ENCODE data around the gene PTAFR. TPM values are rescaled to one million over a fixed set of nuclear protein-coding genes. Genes with fewer than 3 reads are reported as not detected.

Gene PTAFR
- total and polyA plus RNA-seq, 2 donors (not counting 1 experiment from before 2014, with no cell fraction given): under 0.01 to 0.25 TPM

- Histone ChIP-seq H3K79me2 (ENCODE audit: control insufficient read depth, insufficient read depth, low read length) (no peaks in the 10 kb centered on the region), H3K9me3 (ENCODE audit: control insufficient read depth, insufficient read depth, low read depth, low read length) (no peaks in the 10 kb centered on the region), H3K9ac (ENCODE audit: insufficient read depth, low read length) (no peak overlapping the region), H3K36me3 (ENCODE audit: control insufficient read depth, insufficient read depth, low read length) (no peaks in the 10 kb centered on the region), H3K4me1 (ENCODE audit: control insufficient read depth, extremely low read depth, insufficient read depth, low read length) (no peaks in the 10 kb centered on the region), H3K27ac (ENCODE audit: insufficient read depth, low read length) (no peak overlapping the region), H3K27me3 (ENCODE audit: control insufficient read depth, insufficient read depth, low read length) (no peaks in the 10 kb centered on the region), H4K20me1 (ENCODE audit: control insufficient read depth, extremely low read depth, insufficient read depth, low read length) (no peaks in the 10 kb centered on the region), H3K4me2 (ENCODE audit: extremely low read depth, insufficient read depth, low read length) (no peak overlapping the region), H2AFZ (ENCODE audit: low read length) (peak overlapping the region; percentile 24), H3K4me3 (replicated peaks in 1 of 4; ENCODE audit: control extremely low read depth in 1 of 4, insufficient read depth in 1 of 4, low read depth in 3 of 4, low read length in 4 of 4) (no peak overlapping the region)
- no peak for TF ChIP-seq CTCF (conservative IDR thresholded peaks at IDR 0.05 in 1 of 2, IDR thresholded peaks at IDR 0.05 in 1 of 2; ENCODE audit: low read depth in 1 of 2, low read length in 2 of 2)
- TF ChIP-seq EZH2 (IDR thresholded peaks at IDR 0.05; ENCODE audit: low read length, missing control alignments): no peak
- peak; percentile 21 to 89 for DNase-seq (ENCODE audit: low read depth in 2 of 2)
These were observed 47.3 kb downstream of the PTAFR start for GRCh38 chr1:28129150-28129549.

GRCh38 chr1:28127617-28128257 lies 48.8 kb downstream of the PTAFR start:
- H3K4me2 ChIP-seq (ENCODE audit: extremely low read depth, insufficient read depth, low read length): no peak overlapping the region
- H4K20me1 ChIP-seq (ENCODE audit: control insufficient read depth, extremely low read depth, insufficient read depth, low read length): no peaks in the 10 kb centered on the region
- TF ChIP-seq CTCF (conservative IDR thresholded peaks at IDR 0.05 in 1 of 2, IDR thresholded peaks at IDR 0.05 in 1 of 2; ENCODE audit: low read depth in 1 of 2, low read length in 2 of 2) (no peak), EZH2 (IDR thresholded peaks at IDR 0.05; ENCODE audit: low read length, missing control alignments) (no peak)
- no peaks in the 10 kb centered on the region for H3K79me2 ChIP-seq (ENCODE audit: control insufficient read depth, insufficient read depth, low read length)
- H3K27ac ChIP-seq (ENCODE audit: insufficient read depth, low read length): no peak overlapping the region
- H3K9ac ChIP-seq (ENCODE audit: insufficient read depth, low read length): no peak overlapping the region
- no peaks in the 10 kb centered on the region for H3K27me3 ChIP-seq (ENCODE audit: control insufficient read depth, insufficient read depth, low read length)
- no peaks in the 10 kb centered on the region for H3K9me3 ChIP-seq (ENCODE audit: control insufficient read depth, insufficient read depth, low read depth, low read length)
- H3K36me3 ChIP-seq (ENCODE audit: control insufficient read depth, insufficient read depth, low read length): no peaks in the 10 kb centered on the region
- no peak for DNase-seq (ENCODE audit: low read depth in 2 of 2)
- H3K4me3 ChIP-seq (replicated peaks in 1 of 4; ENCODE audit: control extremely low read depth in 1 of 4, insufficient read depth in 1 of 4, low read depth in 3 of 4, low read length in 4 of 4): no peak overlapping the region
- peaks cover 4% of the 10 kb centered on the region for H3K4me1 ChIP-seq (ENCODE audit: control insufficient read depth, extremely low read depth, insufficient read depth, low read length)
- H2AFZ ChIP-seq (ENCODE audit: low read length): no peak overlapping the region

GRCh38 chr1:28126783-28127490 lies 49.6 kb downstream of the PTAFR start:
- DNase-seq (ENCODE audit: low read depth in 2 of 2): no peak
- Histone ChIP-seq H3K4me3 (replicated peaks in 1 of 4; ENCODE audit: control extremely low read depth in 1 of 4, insufficient read depth in 1 of 4, low read depth in 3 of 4, low read length in 4 of 4) (no peak overlapping the region), H2AFZ (ENCODE audit: low read length) (no peak overlapping the region), H3K27ac (ENCODE audit: insufficient read depth, low read length) (no peak overlapping the region), H3K4me2 (ENCODE audit: extremely low read depth, insufficient read depth, low read length) (no peak overlapping the region), H3K27me3 (ENCODE audit: control insufficient read depth, insufficient read depth, low read length) (no peaks in the 10 kb centered on the region), H3K4me1 (ENCODE audit: control insufficient read depth, extremely low read depth, insufficient read depth, low read length) (peaks cover 4% of the 10 kb centered on the region), H3K36me3 (ENCODE audit: control insufficient read depth, insufficient read depth, low read length) (no peaks in the 10 kb centered on the region), H4K20me1 (ENCODE audit: control insufficient read depth, extremely low read depth, insufficient read depth, low read length) (no peaks in the 10 kb centered on the region), H3K9me3 (ENCODE audit: control insufficient read depth, insufficient read depth, low read depth, low read length) (no peaks in the 10 kb centered on the region), H3K79me2 (ENCODE audit: control insufficient read depth, insufficient read depth, low read length) (no peaks in the 10 kb centered on the region), H3K9ac (ENCODE audit: insufficient read depth, low read length) (no peak overlapping the region)
- TF ChIP-seq EZH2 (IDR thresholded peaks at IDR 0.05; ENCODE audit: low read length, missing control alignments) (no peak), CTCF (conservative IDR thresholded peaks at IDR 0.05 in 1 of 2, IDR thresholded peaks at IDR 0.05 in 1 of 2; ENCODE audit: low read depth in 1 of 2, low read length in 2 of 2) (no peak)
